Measurements from ENCODE around the gene TM4SF5. TPM values are rescaled to one million over a fixed set of nuclear protein-coding genes. Genes with fewer than 3 reads are reported as not detected.

Gene TM4SF5
- total RNA-seq, 3 donors from 2014 or later: not detected

GRCh38 chr17:4742629-4743028 lies 29.1 kb upstream of the TM4SF5 start:
- Histone ChIP-seq H3K9me3 (no peaks in the 10 kb centered on the region), H3K4me1 (no peaks in the 10 kb centered on the region), H3K36me3 (no peaks in the 10 kb centered on the region), H3K27me3 (no peaks in the 10 kb centered on the region), H3K27ac (no peak overlapping the region), H3K4me3 (no peak overlapping the region)
- intact Hi-C loops (cut with DNase I; ENCODE audit: low total_unique reads): no loop called here
- DNase-seq (ENCODE audit: low spot score in 2 of 2): no peak
- TF ChIP-seq POLR2AphosphoS5 (IDR thresholded peaks at IDR 0.05): no peak
- TF ChIP-seq, protein P1, sequence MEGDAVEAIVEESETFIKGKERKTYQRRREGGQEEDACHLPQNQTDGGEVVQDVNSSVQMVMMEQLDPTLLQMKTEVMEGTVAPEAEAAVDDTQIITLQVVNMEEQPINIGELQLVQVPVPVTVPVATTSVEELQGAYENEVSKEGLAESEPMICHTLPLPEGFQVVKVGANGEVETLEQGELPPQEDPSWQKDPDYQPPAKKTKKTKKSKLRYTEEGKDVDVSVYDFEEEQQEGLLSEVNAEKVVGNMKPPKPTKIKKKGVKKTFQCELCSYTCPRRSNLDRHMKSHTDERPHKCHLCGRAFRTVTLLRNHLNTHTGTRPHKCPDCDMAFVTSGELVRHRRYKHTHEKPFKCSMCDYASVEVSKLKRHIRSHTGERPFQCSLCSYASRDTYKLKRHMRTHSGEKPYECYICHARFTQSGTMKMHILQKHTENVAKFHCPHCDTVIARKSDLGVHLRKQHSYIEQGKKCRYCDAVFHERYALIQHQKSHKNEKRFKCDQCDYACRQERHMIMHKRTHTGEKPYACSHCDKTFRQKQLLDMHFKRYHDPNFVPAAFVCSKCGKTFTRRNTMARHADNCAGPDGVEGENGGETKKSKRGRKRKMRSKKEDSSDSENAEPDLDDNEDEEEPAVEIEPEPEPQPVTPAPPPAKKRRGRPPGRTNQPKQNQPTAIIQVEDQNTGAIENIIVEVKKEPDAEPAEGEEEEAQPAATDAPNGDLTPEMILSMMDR (IDR thresholded peaks at IDR 0.05): no peak
- TF ChIP-seq POLR2A (IDR thresholded peaks at IDR 0.05): no peak

GRCh38 chr17:4743216-4743615 lies 28.5 kb upstream of the TM4SF5 start:
- H3K4me1 ChIP-seq: no peaks in the 10 kb centered on the region
- no peak overlapping the region for H3K4me3 ChIP-seq
- TF ChIP-seq, protein P1 (IDR thresholded peaks at IDR 0.05): no peak
- TF ChIP-seq POLR2A (IDR thresholded peaks at IDR 0.05) (no peak), POLR2AphosphoS5 (IDR thresholded peaks at IDR 0.05) (no peak)
- no peaks in the 10 kb centered on the region for H3K27me3 ChIP-seq
- no peak for DNase-seq (ENCODE audit: low spot score in 2 of 2)
- H3K27ac ChIP-seq: no peak overlapping the region
- no peaks in the 10 kb centered on the region for H3K36me3 ChIP-seq
- intact Hi-C loops (cut with DNase I; ENCODE audit: low total_unique reads): no loop called here
- no peaks in the 10 kb centered on the region for H3K9me3 ChIP-seq

- Histone ChIP-seq H3K4me1 (no peaks in the 10 kb centered on the region), H3K27ac (no peak overlapping the region), H3K27me3 (no peaks in the 10 kb centered on the region), H3K4me3 (no peak overlapping the region), H3K9me3 (no peaks in the 10 kb centered on the region), H3K36me3 (no peaks in the 10 kb centered on the region)
- intact Hi-C loops (cut with DNase I; ENCODE audit: low total_unique reads): no loop called here
- TF ChIP-seq POLR2AphosphoS5 (IDR thresholded peaks at IDR 0.05) (no peak), POLR2A (IDR thresholded peaks at IDR 0.05) (no peak)
- TF ChIP-seq, protein P1 (IDR thresholded peaks at IDR 0.05): no peak
- DNase-seq (ENCODE audit: low spot score in 2 of 2): no peak
Observed at GRCh38 chr17:4743898-4744297, 27.8 kb upstream of the TM4SF5 start.

- Histone ChIP-seq H3K36me3 (no peaks in the 10 kb centered on the region), H3K4me3 (no peak overlapping the region), H3K4me1 (no peaks in the 10 kb centered on the region), H3K27ac (no peak overlapping the region), H3K27me3 (no peaks in the 10 kb centered on the region), H3K9me3 (no peaks in the 10 kb centered on the region)
- no peak for DNase-seq (ENCODE audit: low spot score in 2 of 2)
- intact Hi-C loops (cut with DNase I; ENCODE audit: low total_unique reads): no loop called here
- TF ChIP-seq POLR2AphosphoS5 (IDR thresholded peaks at IDR 0.05): no peak
- TF ChIP-seq, protein P1 (IDR thresholded peaks at IDR 0.05): no peak
- no peak for TF ChIP-seq POLR2A (IDR thresholded peaks at IDR 0.05)
Observed at GRCh38 chr17:4744999-4745969, 26.4 kb upstream of the TM4SF5 start.

- Histone ChIP-seq H3K36me3 (no peaks in the 10 kb centered on the region), H3K4me1 (no peaks in the 10 kb centered on the region), H3K27me3 (peaks cover 0 to 2% of the 10 kb centered on the region in 2 donors), H3K4me3 (no peak overlapping the region), H3K9me3 (no peaks in the 10 kb centered on the region), H3K27ac (no peak overlapping the region)
- intact Hi-C loops (cut with DNase I; ENCODE audit: low total_unique reads): no loop called here
- no peak for DNase-seq (ENCODE audit: low spot score in 2 of 2)
- TF ChIP-seq, protein P1 (IDR thresholded peaks at IDR 0.05): no peak
- no peak for TF ChIP-seq POLR2A (IDR thresholded peaks at IDR 0.05)
- no peak for TF ChIP-seq POLR2AphosphoS5 (IDR thresholded peaks at IDR 0.05)
Observed at GRCh38 chr17:4747847-4748246, 23.8 kb upstream of the TM4SF5 start.
